ENCODE measurements around the gene MACROH2A2.
"Not testable (repeated sequence)": the region's sequence is repeated elsewhere in the genome, so short reads cannot be mapped to it uniquely, and the experiment has no call there.

Gene MACROH2A2

DNA sequence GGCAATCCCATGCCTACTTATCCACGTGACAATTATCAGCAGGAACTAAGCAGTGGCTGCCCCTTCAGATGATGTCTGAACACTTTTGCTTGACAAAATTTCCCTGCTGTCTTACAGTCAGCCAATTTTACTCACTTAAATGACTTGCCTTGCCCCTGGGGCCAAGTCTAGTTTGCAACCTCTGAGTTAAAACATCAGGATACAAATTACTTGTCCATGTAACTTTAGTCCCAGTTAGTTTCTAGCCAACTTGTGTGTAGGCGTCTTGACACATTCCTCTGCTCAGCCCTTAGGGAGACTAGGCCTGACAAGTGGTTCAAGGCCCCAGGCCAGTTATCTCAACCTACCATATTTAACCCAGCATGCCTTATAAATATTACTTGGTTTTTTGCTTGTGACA, 105.5 kb downstream of the MACROH2A2 start:
- no peak for DNase-seq (ENCODE audit: low read depth in 2 of 2)

DNA sequence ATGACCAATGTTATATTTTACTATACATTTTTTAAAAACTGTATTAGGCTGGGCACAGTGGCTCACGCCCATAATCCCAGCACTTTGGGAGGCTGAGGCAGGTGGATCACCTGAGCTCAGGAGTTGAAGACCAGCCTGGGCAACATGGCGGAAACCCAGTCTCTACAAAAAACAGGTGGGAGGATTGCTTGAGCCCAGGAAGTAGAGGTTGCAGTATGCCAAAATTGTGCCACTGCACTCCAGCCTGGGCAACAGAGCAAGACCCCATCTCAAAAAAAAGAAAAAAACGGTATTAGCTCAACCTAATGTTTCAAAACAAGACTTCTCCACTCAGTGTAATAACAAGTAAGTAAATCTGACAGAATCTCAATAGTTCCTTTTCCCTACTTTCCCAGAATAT, 106.7 kb downstream of the MACROH2A2 start:
- not testable (repeated sequence) for DNase-seq (ENCODE audit: low read depth in 2 of 2)

- DNase-seq (ENCODE audit: low read depth in 2 of 2), result no peak
Observed at GRCh38 chr10:70160798-70161197, 108.2 kb downstream of the MACROH2A2 start.

Measured in fibroblast of skin of left quadriceps (primary cell).